Transverse colon (tissue), 4 donors: Measurements from ENCODE around the gene FABP2. TPM values are rescaled to one million over a fixed set of nuclear protein-coding genes. Genes with fewer than 3 reads are reported as not detected.

ENCODE experiments used
- DNase-seq: peaks from one replicate; pipeline ENCODE4 v3.0.0-alpha.2; 2019
- H3K27ac ChIP-seq, 4 donors: fragments of 200-600 bp; sonication (generic); 2 replicates each; pipeline ENCODE4 v1.5.1; 2016 to 2018; ENCODE audit warnings: inconsistent platforms in 4 of 4
- H3K27me3 ChIP-seq: fragments of 200-600 bp; sonication (generic); 2 replicates; pipeline ENCODE4 v1.5.1; 2017; ENCODE audit warnings: inconsistent platforms
- H3K36me3 ChIP-seq, 4 donors: fragments of 200-600 bp; sonication (generic); 2 replicates each; pipeline ENCODE4 v1.5.1; 2017 to 2019; ENCODE audit warnings: inconsistent platforms in 4 of 4
- H3K4me1 ChIP-seq, 4 donors: fragments of 200-600 bp; sonication (generic); 2 replicates each; pipeline ENCODE4 v1.5.1; 2017 to 2020; ENCODE audit warnings: inconsistent platforms in 4 of 4
- H3K4me3 ChIP-seq, 4 donors: fragments of 200-600 bp; sonication (generic); 1 replicate in 1 of 4; 2 replicates in 3 of 4; pipeline versions ENCODE4 v1.5.1 to v1.6.1; 2017 to 2019; ENCODE audit warnings: inconsistent platforms in 4 of 4
- H3K9me3 ChIP-seq, 2 donors: fragments of 200-600 bp; sonication (generic); 2 replicates each; pipeline ENCODE4 v1.5.1; 2017 to 2019; ENCODE audit warnings: inconsistent platforms in 2 of 2
- EP300 ChIP-seq: sonication (generic); formaldehyde crosslinking; IDR thresholded peaks from one replicate; pipeline ENCODE4 v1.6.1; 2017; ENCODE audit warnings: antibody characterized with exemption, low read depth
- POLR2A ChIP-seq: fragments of 450-650 bp; IDR thresholded peaks from one replicate; pipeline ENCODE4 v1.6.1; 2016; ENCODE audit warnings: antibody characterized with exemption, mild to moderate bottlenecking, moderate library complexity
- POLR2AphosphoS5 ChIP-seq, 3 donors: sonication (generic); formaldehyde crosslinking; IDR thresholded peaks; one replicate each; pipeline ENCODE4 v1.6.1; 2016; ENCODE audit warnings: antibody characterized with exemption in 3 of 3
- WGBS, 2 donors: methylation state at CpG; one replicate each; pipeline ENCODE4 v1.1.5; 2018; ENCODE audit warnings: low coverage in 1 of 2; 5-methylcytosine and 5-hydroxymethylcytosine counted together
- in situ Hi-C, 4 donors: fragments of 200-750 bp; cut with MboI; loops; one replicate each; pipeline versions ENCODE4 v1.15.0 to v1.15.1; 2017; ENCODE audit warnings: low sequenced_read_pairs in 3 of 4, low pct_ligation_motif_present in 1 of 4, low pct_unique_long_range_greater_than_20kb in 1 of 4
- intact Hi-C: fragments of 100-400 bp; cut with DNase I; formaldehyde crosslinking; loops from one replicate; pipeline ENCODE4 v1.15.1; 2023; ENCODE audit warnings: low total_unique reads
- total RNA-seq, 4 donors: library from RNA; depleted of rRNA; stranded (reverse); fragments of >200 nt; gene quantifications; one replicate each; pipeline ENCODE4 v1.1.0, GENCODE V29; 2016
- TF ChIP-seq, protein P1 (sequence below), 5 experiments: fragments of 200-600 bp in 3 of 5; fragments of 450-650 bp in 2 of 5; sonication (generic) in 3 of 5; IDR thresholded peaks; 1 replicate in 2 of 5; 2 replicates in 3 of 5; pipeline ENCODE4 v1.5.1; 2016 to 2017; ENCODE audit warnings: antibody characterized with exemption in 5 of 5, inconsistent platforms in 3 of 5, mild to moderate bottlenecking in 2 of 5, moderate library complexity in 1 of 5

The FABP2 gene
- total RNA-seq, 4 donors from 2014 or later = 3.4 to 55.4 (median 17.1) TPM

DNA sequence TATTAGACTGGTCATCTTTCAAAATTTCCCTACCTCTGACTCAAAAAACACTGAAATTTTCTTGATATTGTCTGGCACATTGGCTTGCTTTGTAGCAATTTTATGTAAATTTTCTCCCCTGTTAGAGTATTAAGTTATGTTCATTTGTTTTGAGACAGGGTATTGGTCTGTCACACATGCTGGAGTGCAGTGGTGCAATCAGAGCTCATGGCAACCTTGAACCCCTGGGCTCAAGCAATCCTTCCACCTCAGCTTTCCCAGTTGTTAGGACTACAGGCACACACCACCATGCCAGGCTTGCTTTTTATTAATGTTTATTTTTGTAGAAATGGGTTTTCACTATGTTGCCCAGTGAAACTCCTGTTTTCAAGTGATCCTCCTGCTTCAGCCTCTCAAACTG is 17.5 kb downstream of the FABP2 start:
- no peak for DNase-seq
- Histone ChIP-seq H3K36me3 (no peaks in the 10 kb centered on the region), H3K4me1 (peaks cover 0 to 10% (median 7%) of the 10 kb centered on the region in 4 donors), H3K4me3 (no peak overlapping the region), H3K27me3 (no peaks in the 10 kb centered on the region), H3K27ac (no peak overlapping the region), H3K9me3 (no peaks in the 10 kb centered on the region)
- in situ Hi-C loops (loop anchor here in 2 of 4 donors (10.0 to 25.0 kb wide), 3 partner anchors 183 to 333 kb away; partner anchors contain the start of gene PDE5A (in 1 of the 2)), intact Hi-C loops (no loop called here)
- TF ChIP-seq, protein P1, sequence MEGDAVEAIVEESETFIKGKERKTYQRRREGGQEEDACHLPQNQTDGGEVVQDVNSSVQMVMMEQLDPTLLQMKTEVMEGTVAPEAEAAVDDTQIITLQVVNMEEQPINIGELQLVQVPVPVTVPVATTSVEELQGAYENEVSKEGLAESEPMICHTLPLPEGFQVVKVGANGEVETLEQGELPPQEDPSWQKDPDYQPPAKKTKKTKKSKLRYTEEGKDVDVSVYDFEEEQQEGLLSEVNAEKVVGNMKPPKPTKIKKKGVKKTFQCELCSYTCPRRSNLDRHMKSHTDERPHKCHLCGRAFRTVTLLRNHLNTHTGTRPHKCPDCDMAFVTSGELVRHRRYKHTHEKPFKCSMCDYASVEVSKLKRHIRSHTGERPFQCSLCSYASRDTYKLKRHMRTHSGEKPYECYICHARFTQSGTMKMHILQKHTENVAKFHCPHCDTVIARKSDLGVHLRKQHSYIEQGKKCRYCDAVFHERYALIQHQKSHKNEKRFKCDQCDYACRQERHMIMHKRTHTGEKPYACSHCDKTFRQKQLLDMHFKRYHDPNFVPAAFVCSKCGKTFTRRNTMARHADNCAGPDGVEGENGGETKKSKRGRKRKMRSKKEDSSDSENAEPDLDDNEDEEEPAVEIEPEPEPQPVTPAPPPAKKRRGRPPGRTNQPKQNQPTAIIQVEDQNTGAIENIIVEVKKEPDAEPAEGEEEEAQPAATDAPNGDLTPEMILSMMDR (IDR thresholded peaks at IDR 0.05) = no peak
- TF ChIP-seq POLR2A (no peak), EP300 (no peak), POLR2AphosphoS5 (IDR thresholded peaks at IDR 0.05) (no peak)

- 96 to 100% methylated on average over 1 to 5 of the region's 5 CpGs for WGBS, 2 donors
- DNase-seq = no peak
- Histone ChIP-seq H3K36me3 (no peaks in the 10 kb centered on the region), H3K27ac (no peak overlapping the region), H3K4me1 (peaks cover 4 to 17% (median 14%) of the 10 kb centered on the region in 4 donors), H3K9me3 (no peaks in the 10 kb centered on the region), H3K27me3 (no peaks in the 10 kb centered on the region), H3K4me3 (no peak overlapping the region)
- in situ Hi-C loops (loop anchor here in 2 of 4 donors (10.0 to 25.0 kb wide), 3 partner anchors 184 to 334 kb away; partner anchors contain the start of gene PDE5A (in 1 of the 2)), intact Hi-C loops (no loop called here)
- TF ChIP-seq EP300 (no peak), POLR2A (no peak), POLR2AphosphoS5 (IDR thresholded peaks at IDR 0.05) (no peak)
- TF ChIP-seq, protein P1 (IDR thresholded peaks at IDR 0.05) = no peak
Observed at GRCh38 chr4:119303587-119304305, 18.2 kb downstream of the FABP2 start.

DNA sequence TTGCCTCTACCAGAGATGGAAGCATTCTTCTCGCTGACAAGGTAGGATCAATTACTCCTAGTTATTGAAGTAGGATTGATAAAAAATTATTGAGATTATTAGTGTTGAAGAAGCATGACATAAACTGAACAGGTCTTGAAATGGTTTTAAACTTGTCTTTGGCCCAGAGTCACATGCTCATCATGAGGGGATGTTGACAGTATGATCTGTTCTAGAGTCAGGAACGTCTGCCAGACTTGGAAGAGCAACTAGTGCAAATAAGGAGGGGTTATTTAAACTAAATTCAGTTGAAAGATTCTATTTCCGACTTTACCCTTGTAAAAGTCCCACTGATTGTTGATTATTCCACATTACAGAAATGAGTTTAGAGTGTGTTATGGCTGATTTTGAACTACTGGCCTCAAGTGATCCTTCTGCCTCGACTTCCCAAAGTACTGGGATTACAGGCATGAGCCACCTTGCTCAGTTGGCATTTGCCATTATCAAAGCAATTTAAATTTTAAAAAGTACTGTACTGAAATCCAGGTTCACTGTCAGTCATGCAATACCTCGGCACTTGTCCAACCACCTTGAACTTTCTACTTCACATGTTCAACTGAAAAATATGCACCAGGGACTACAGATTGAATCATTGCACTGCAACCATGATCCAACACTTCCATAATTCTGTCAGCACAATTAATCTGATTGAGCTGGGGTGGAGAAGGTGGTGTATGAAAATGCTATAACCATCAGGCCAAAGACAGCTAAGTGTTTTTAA is 19.7 kb downstream of the FABP2 start:
- intact Hi-C loops (no loop called here), in situ Hi-C loops (loop anchor here in 2 of 4 donors (10.0 to 25.0 kb wide), 3 partner anchors 185 to 335 kb away; partner anchors contain the start of gene PDE5A (in 1 of the 2))
- H3K27ac ChIP-seq = no peak overlapping the region
- H3K27me3 ChIP-seq = no peaks in the 10 kb centered on the region
- TF ChIP-seq, protein P1 (IDR thresholded peaks at IDR 0.05) = no peak
- TF ChIP-seq EP300 = no peak
- TF ChIP-seq POLR2A = no peak
- no peak for TF ChIP-seq POLR2AphosphoS5 (IDR thresholded peaks at IDR 0.05)
- 61 to 75% methylated on average over 4 to 5 of the region's 5 CpGs for WGBS, 2 donors
- H3K4me1 ChIP-seq = peaks cover 6 to 29% (median 27%) of the 10 kb centered on the region in 4 donors
- no peak overlapping the region for H3K4me3 ChIP-seq
- H3K9me3 ChIP-seq = no peaks in the 10 kb centered on the region
- no peak for DNase-seq
- no peaks in the 10 kb centered on the region for H3K36me3 ChIP-seq
